CD8-positive, alpha-beta memory T cell (primary cell): Measurements from ENCODE around the gene STPG4. TPM values are rescaled to one million over a fixed set of nuclear protein-coding genes. Genes with fewer than 3 reads are reported as not detected.

Experiments used
- CTCF ChIA-PET: fragments of 350-600 bp; sonication (Branson Sonifier 250); formaldehyde crosslinking; loops from one replicate; lab custom pipeline; 2021; ENCODE audit warnings: antibody characterized with exemption; lab: Charles Lee
- POLR2A ChIA-PET: fragments of 350-600 bp; sonication (Branson Sonifier 250); formaldehyde crosslinking; loops from one replicate; lab custom pipeline; 2021; ENCODE audit warnings: antibody characterized with exemption; lab: Charles Lee
- DNase-seq, 5 donors: peaks; one replicate each; pipeline versions ENCODE4 v3.0.0 to v3.0.0-alpha.2; 2020 to 2022; ENCODE audit warnings: mixed read lengths in 1 of 5
- H3K27ac ChIP-seq: one replicate; pipeline ENCODE4 v1.7.0; 2013; ENCODE audit warnings: low read depth, mild to moderate bottlenecking, low read length, moderate library complexity
- H3K27me3 ChIP-seq: 2 replicates; pipeline ENCODE4 v1.7.0; 2013; ENCODE audit warnings: low read length, mild to moderate bottlenecking; ENCODE audit not compliant: insufficient read depth, poor library complexity, severe bottlenecking
- H3K36me3 ChIP-seq: 2 replicates; pipeline ENCODE4 v1.7.0; 2013; ENCODE audit warnings: mild to moderate bottlenecking, low read length, moderate library complexity; ENCODE audit not compliant: insufficient read depth
- H3K4me1 ChIP-seq: 2 replicates; pipeline ENCODE4 v1.7.0; 2013; ENCODE audit warnings: mild to moderate bottlenecking, low read length, moderate library complexity; ENCODE audit not compliant: insufficient read depth
- H3K4me3 ChIP-seq: 2 replicates; pipeline ENCODE4 v1.7.0; 2013; ENCODE audit warnings: mild to moderate bottlenecking, low read length
- H3K9me3 ChIP-seq: 2 replicates; pipeline ENCODE4 v1.7.0; 2013; ENCODE audit warnings: mild to moderate bottlenecking, low read length
- H3K27ac Mint-ChIP-seq, 8 donors: one replicate each; pipeline ENCODE4 v1.8.0; 2020 to 2021; ENCODE audit warnings: mixed read lengths in 8 of 8, mild to moderate bottlenecking in 6 of 8, inconsistent platforms in 3 of 8, moderate library complexity in 3 of 8
- H3K27me3 Mint-ChIP-seq, 2 donors: one replicate each; pipeline ENCODE4 v1.8.0; 2020 to 2021; ENCODE audit warnings: mixed read lengths in 2 of 2, mild to moderate bottlenecking in 1 of 2, moderate library complexity in 1 of 2
- H3K36me3 Mint-ChIP-seq, 3 donors: one replicate each; pipeline ENCODE4 v1.8.0; 2020 to 2021; ENCODE audit warnings: mixed read lengths in 3 of 3, inconsistent platforms in 1 of 3, mild to moderate bottlenecking in 1 of 3
- H3K4me1 Mint-ChIP-seq, 3 donors: one replicate each; pipeline ENCODE4 v1.8.0; 2020 to 2021; ENCODE audit warnings: mixed read lengths in 3 of 3, inconsistent platforms in 1 of 3, mild to moderate bottlenecking in 1 of 3
- H3K4me3 Mint-ChIP-seq, 7 donors: one replicate each; pipeline ENCODE4 v1.8.0; 2020 to 2021; ENCODE audit warnings: mixed read lengths in 7 of 7, mild to moderate bottlenecking in 6 of 7, moderate library complexity in 4 of 7, inconsistent platforms in 2 of 7
- H3K9me3 Mint-ChIP-seq, 5 donors: one replicate each; pipeline ENCODE4 v1.8.0; 2020 to 2022; ENCODE audit warnings: mixed read lengths in 5 of 5, mild to moderate bottlenecking in 3 of 5, moderate library complexity in 2 of 5, inconsistent platforms in 1 of 5
- polyA plus RNA-seq: library from polyadenylated mRNA; unstranded; fragments of 300-500 nt; fragmentation: Illumina TruSeq; gene quantifications from one replicate; pipeline ENCODE4 v1.2.3, GENCODE V29; 2021
- total RNA-seq, 2 experiments: library from RNA; stranded (reverse); gene quantifications; one replicate each; pipeline ENCODE4 v1.2.3, GENCODE V29; 2021

STPG4 gene
- total and polyA plus RNA-seq, 3 experiments from 2014 or later = not detected

- Histone ChIP-seq H3K9me3 (no peaks in the 10 kb centered on the region), H3K4me3 (no peak overlapping the region), H3K36me3 (peaks cover 11% of the 10 kb centered on the region), H3K27me3 (no peaks in the 10 kb centered on the region), H3K4me1 (peaks cover 10% of the 10 kb centered on the region), H3K27ac (no peak overlapping the region)
- Mint-ChIP-seq H3K4me1 (peaks cover 14 to 24% (median 17%) of the 10 kb centered on the region in 3 donors), H3K9me3 (no peaks in the 10 kb centered on the region), H3K27ac (peak overlapping the region in 5 of 8 donors; percentile 79 to 87 (median 80)), H3K4me3 (no peak overlapping the region), H3K27me3 (no peaks in the 10 kb centered on the region), H3K36me3 (peaks cover 0 to 68% (median 4%) of the 10 kb centered on the region in 3 donors)
- POLR2A ChIA-PET = interaction anchor here (0.6 kb wide), 1 partner anchor 123 kb away, joined by 3 read pairs; no protein-coding TSS in a partner anchor
- no peak for DNase-seq
- CTCF ChIA-PET = no interaction called here
Observed at GRCh38 chr2:47056868-47057686, 98.0 kb downstream of the STPG4 start.

- H3K27me3 Mint-ChIP-seq = no peaks in the 10 kb centered on the region
- H3K36me3 ChIP-seq = peaks cover 7% of the 10 kb centered on the region
- ChIA-PET POLR2A (no interaction called here), CTCF (no interaction called here)
- peak overlapping the region in 4 of 8 donors; percentile 36 to 91 (median 56) for H3K27ac Mint-ChIP-seq
- DNase-seq = no peak
- H3K9me3 Mint-ChIP-seq = no peaks in the 10 kb centered on the region
- no peaks in the 10 kb centered on the region for H3K27me3 ChIP-seq
- peaks cover 0 to 68% (median 4%) of the 10 kb centered on the region in 3 donors for H3K36me3 Mint-ChIP-seq
- no peak overlapping the region for H3K4me3 ChIP-seq
- H3K4me1 ChIP-seq = peaks cover 10% of the 10 kb centered on the region
- peaks cover 14 to 24% (median 17%) of the 10 kb centered on the region in 3 donors for H3K4me1 Mint-ChIP-seq
- no peaks in the 10 kb centered on the region for H3K9me3 ChIP-seq
- no peak overlapping the region for H3K27ac ChIP-seq
- H3K4me3 Mint-ChIP-seq = no peak overlapping the region
Observed at GRCh38 chr2:47056374-47056773, 98.7 kb downstream of the STPG4 start.

GRCh38 chr2:47054868-47055267, 100.2 kb downstream of the STPG4 start:
- no peak overlapping the region for H3K27ac ChIP-seq
- ChIA-PET POLR2A (no interaction called here), CTCF (no interaction called here)
- no peak for DNase-seq
- H3K9me3 Mint-ChIP-seq = no peaks in the 10 kb centered on the region
- H3K4me3 ChIP-seq = no peak overlapping the region
- peaks cover 10% of the 10 kb centered on the region for H3K4me1 ChIP-seq
- H3K9me3 ChIP-seq = no peaks in the 10 kb centered on the region
- H3K27me3 Mint-ChIP-seq = no peaks in the 10 kb centered on the region
- H3K27ac Mint-ChIP-seq = no peak overlapping the region
- no peak overlapping the region for H3K4me3 Mint-ChIP-seq
- H3K36me3 Mint-ChIP-seq = peaks cover 0 to 71% (median 3%) of the 10 kb centered on the region in 3 donors
- peaks cover 14 to 24% (median 17%) of the 10 kb centered on the region in 3 donors for H3K4me1 Mint-ChIP-seq
- peaks cover 10% of the 10 kb centered on the region for H3K36me3 ChIP-seq
- H3K27me3 ChIP-seq = no peaks in the 10 kb centered on the region

GRCh38 chr2:47054036-47054555, 101.0 kb downstream of the STPG4 start:
- Mint-ChIP-seq H3K9me3 (no peaks in the 10 kb centered on the region), H3K4me3 (no peak overlapping the region), H3K27ac (no peak overlapping the region), H3K36me3 (peaks cover 0 to 68% (median 3%) of the 10 kb centered on the region in 3 donors), H3K4me1 (peaks cover 14 to 24% (median 17%) of the 10 kb centered on the region in 3 donors), H3K27me3 (no peaks in the 10 kb centered on the region)
- Histone ChIP-seq H3K27ac (no peak overlapping the region), H3K4me1 (peaks cover 10% of the 10 kb centered on the region), H3K27me3 (no peaks in the 10 kb centered on the region), H3K4me3 (no peak overlapping the region), H3K36me3 (peaks cover 15% of the 10 kb centered on the region), H3K9me3 (no peaks in the 10 kb centered on the region)
- ChIA-PET CTCF (no interaction called here), POLR2A (no interaction called here)
- no peak for DNase-seq

GRCh38 chr2:47052847-47053246, 102.3 kb downstream of the STPG4 start:
- no peaks in the 10 kb centered on the region for H3K27me3 Mint-ChIP-seq

GRCh38 chr2:47051562-47051961, 103.5 kb downstream of the STPG4 start:
- Mint-ChIP-seq H3K4me3 (no peak overlapping the region), H3K36me3 (peaks cover 0 to 84% (median 6%) of the 10 kb centered on the region in 3 donors), H3K27me3 (no peaks in the 10 kb centered on the region), H3K4me1 (peaks cover 3 to 13% (median 9%) of the 10 kb centered on the region in 3 donors), H3K27ac (no peak overlapping the region), H3K9me3 (no peaks in the 10 kb centered on the region)
- Histone ChIP-seq H3K27me3 (no peaks in the 10 kb centered on the region), H3K4me3 (no peak overlapping the region), H3K4me1 (peaks cover 8% of the 10 kb centered on the region), H3K27ac (no peak overlapping the region), H3K9me3 (no peaks in the 10 kb centered on the region), H3K36me3 (peaks cover 21% of the 10 kb centered on the region)
- POLR2A ChIA-PET = no interaction called here
- no peak for DNase-seq
- CTCF ChIA-PET = no interaction called here

More at GRCh38 chr2:47052847-47053246, 102.3 kb downstream of the STPG4 start:
- Histone ChIP-seq H3K4me3 (no peak overlapping the region), H3K4me1 (peaks cover 10% of the 10 kb centered on the region), H3K27me3 (no peaks in the 10 kb centered on the region), H3K36me3 (peaks cover 15% of the 10 kb centered on the region), H3K27ac (no peak overlapping the region), H3K9me3 (no peaks in the 10 kb centered on the region)
- ChIA-PET POLR2A (no interaction called here), CTCF (no interaction called here)
- DNase-seq = no peak
- peaks cover 14 to 23% (median 17%) of the 10 kb centered on the region in 3 donors for H3K4me1 Mint-ChIP-seq
- H3K4me3 Mint-ChIP-seq = no peak overlapping the region
- H3K27ac Mint-ChIP-seq = peak overlapping the region in 1 of 8 donors; percentile 33
- H3K36me3 Mint-ChIP-seq = peaks cover 0 to 79% (median 6%) of the 10 kb centered on the region in 3 donors
- no peaks in the 10 kb centered on the region for H3K9me3 Mint-ChIP-seq

- H3K4me3 ChIP-seq = no peak overlapping the region
- H3K9me3 Mint-ChIP-seq = no peaks in the 10 kb centered on the region
- H3K27ac Mint-ChIP-seq = peak overlapping the region in 2 of 8 donors; percentile 29 to 86
- CTCF ChIA-PET = no interaction called here
- no peak overlapping the region for H3K27ac ChIP-seq
- H3K4me1 ChIP-seq = no peaks in the 10 kb centered on the region
- no peaks in the 10 kb centered on the region for H3K27me3 ChIP-seq
- peaks cover 0 to 5% (median 3%) of the 10 kb centered on the region in 3 donors for H3K4me1 Mint-ChIP-seq
- no peaks in the 10 kb centered on the region for H3K9me3 ChIP-seq
- H3K36me3 Mint-ChIP-seq = peaks cover 0 to 88% (median 7%) of the 10 kb centered on the region in 3 donors
- peaks cover 29% of the 10 kb centered on the region for H3K36me3 ChIP-seq
- POLR2A ChIA-PET = no interaction called here
- DNase-seq = no peak
- no peak overlapping the region for H3K4me3 Mint-ChIP-seq
- H3K27me3 Mint-ChIP-seq = no peaks in the 10 kb centered on the region
Observed at GRCh38 chr2:47050762-47051161, 104.3 kb downstream of the STPG4 start.
